GM12891 (cell line): ENCODE measurements around the gene ELAC2.

Source experiments
- DNase-seq: peaks from one replicate; pipeline ENCODE4 v3.0.0; 2011; ENCODE audit warnings: low spot score; ENCODE audit not compliant: insufficient read length
- FAIRE-seq: peaks from 2 replicates; lab custom pipeline; 2011; peaks lifted over from hg19 to GRCh38; lab: Jason Lieb, UNC
- PAX5 ChIP-seq: IDR thresholded peaks from 2 replicates; pipeline ENCODE4 v1.6.1; 2011; ENCODE audit warnings: low read length, moderate library complexity, mild to moderate bottlenecking; ENCODE audit not compliant: insufficient read depth, severe bottlenecking
- POLR2A ChIP-seq: IDR thresholded peaks from 2 replicates; pipeline ENCODE4 v1.6.1; 2011; ENCODE audit warnings: low read depth, low read length, control low read depth
- POLR2AphosphoS5 ChIP-seq: IDR thresholded peaks from 2 replicates; pipeline ENCODE4 v1.6.1; 2011; ENCODE audit warnings: low read depth, low read length, control low read depth
- POU2F2 ChIP-seq: IDR thresholded peaks from 2 replicates; pipeline ENCODE4 v1.6.1; 2011; ENCODE audit warnings: low read depth, mild to moderate bottlenecking, control low read depth, low read length, moderate library complexity
- SPI1 ChIP-seq: IDR thresholded peaks from 2 replicates; pipeline ENCODE4 v1.6.1; 2011; ENCODE audit warnings: low read depth, low read length, control low read depth
- TAF1 ChIP-seq: IDR thresholded peaks from 2 replicates; pipeline ENCODE4 v1.6.1; 2011; ENCODE audit warnings: low read depth, low read length, control low read depth

The ELAC2 gene

GRCh38 chr17:13038931-13039665, 21.3 kb upstream of the ELAC2 start:
- no peak for DNase-seq
- no peak for TF ChIP-seq POLR2A
- TF ChIP-seq SPI1 = no peak
- TF ChIP-seq POU2F2 = no peak
- TF ChIP-seq POLR2AphosphoS5 = no peak
- TF ChIP-seq TAF1 = no peak
- TF ChIP-seq PAX5 = no peak
- FAIRE-seq = no peak

- FAIRE-seq (no peak), DNase-seq (no peak)
- no peak for TF ChIP-seq POLR2A
- no peak for TF ChIP-seq TAF1
- no peak for TF ChIP-seq SPI1
- TF ChIP-seq POLR2AphosphoS5 = no peak
- TF ChIP-seq POU2F2 = no peak
These were observed 18.9 kb upstream of the ELAC2 start for GRCh38 chr17:13036751-13037150.

- FAIRE-seq = no peak
These were observed 17.6 kb upstream of the ELAC2 start for GRCh38 chr17:13035420-13035819.

GRCh38 chr17:13031718-13032350, 14.0 kb upstream of the ELAC2 start:
- TF ChIP-seq SPI1 = no peak
- TF ChIP-seq POU2F2 = no peak
- no peak for TF ChIP-seq POLR2AphosphoS5
- TF ChIP-seq TAF1 = no peak
- no peak for TF ChIP-seq PAX5
- no peak for TF ChIP-seq POLR2A
- peak; percentile 39 for DNase-seq
- peak; percentile 87 for FAIRE-seq

More at GRCh38 chr17:13035420-13035819, 17.6 kb upstream of the ELAC2 start:
- no peak for DNase-seq
- TF ChIP-seq PAX5 = no peak
- TF ChIP-seq TAF1 = no peak
- no peak for TF ChIP-seq POLR2A
- TF ChIP-seq POLR2AphosphoS5 = no peak
- no peak for TF ChIP-seq SPI1

GRCh38 chr17:13030459-13031300, 12.9 kb upstream of the ELAC2 start:
- FAIRE-seq (peak; percentile 61), DNase-seq (peak; percentile 19)
- TF ChIP-seq TAF1 (no peak), SPI1 (no peak), POU2F2 (no peak), POLR2AphosphoS5 (no peak), PAX5 (no peak), POLR2A (no peak)

GRCh38 chr17:13030056-13030455, 12.2 kb upstream of the ELAC2 start:
- TF ChIP-seq POLR2AphosphoS5 = no peak
- no peak for TF ChIP-seq SPI1
- TF ChIP-seq POLR2A = no peak
- TF ChIP-seq TAF1 = no peak
- no peak for FAIRE-seq
- no peak for DNase-seq

- TF ChIP-seq POLR2A = no peak
- TF ChIP-seq POLR2AphosphoS5 = no peak
- no peak for TF ChIP-seq TAF1
- TF ChIP-seq SPI1 = no peak
- TF ChIP-seq PAX5 = no peak
- no peak for TF ChIP-seq POU2F2
- FAIRE-seq (no peak), DNase-seq (no peak)
These were observed 11.5 kb upstream of the ELAC2 start for GRCh38 chr17:13029340-13029739.

GRCh38 chr17:13027246-13027645, 9.4 kb upstream of the ELAC2 start:
- no peak for DNase-seq
- TF ChIP-seq TAF1 (no peak), POU2F2 (no peak), SPI1 (no peak), PAX5 (no peak), POLR2AphosphoS5 (no peak), POLR2A (no peak)
- no peak for FAIRE-seq

GRCh38 chr17:13025687-13026086, 7.9 kb upstream of the ELAC2 start:
- FAIRE-seq = no peak
- DNase-seq = no peak
- TF ChIP-seq SPI1 (no peak), TAF1 (no peak), POLR2A (no peak), POLR2AphosphoS5 (no peak), PAX5 (no peak), POU2F2 (no peak)
